ENCODE measurements around the gene BDH1. TPM values are rescaled to one million over a fixed set of nuclear protein-coding genes. Genes with fewer than 3 reads are reported as not detected.

The BDH1 gene
- total and polyA plus RNA-seq, 2 of the 8 experiments (the other 6 are each of a cell fraction or from before 2014, with no cell fraction given) = 27.2 to 28.1 TPM

- POLR2A ChIA-PET (ENCODE audit: partially characterized antibody) = interaction anchor here (1.0 to 1.3 kb wide), 2 partner anchors 15 to 18 kb away, joined by 3 to 5 read pairs; partner anchors contain the start of gene BDH1
- peaks cover 18 to 38% (median 34%) of the 10 kb centered on the region in 4 experiments for H3K4me1 ChIP-seq (replicated peaks in 1 of 4; ENCODE audit: control insufficient read depth in 3 of 4, insufficient read depth in 4 of 4, low read length in 3 of 4)
- H3K14ac ChIP-seq (ENCODE audit: insufficient read length) = no peak overlapping the region
- H2BK120ac ChIP-seq (replicated peaks; ENCODE audit: low read depth, low read length) = peak overlapping the region; percentile 25
- no peak overlapping the region for H4K5ac ChIP-seq (ENCODE audit: insufficient read length, low read depth, low read length)
- H3K23ac ChIP-seq (ENCODE audit: insufficient read length) = no peak overlapping the region
- no peak for DNase-seq (ENCODE audit: low read depth in 1 of 2, low spot score in 2 of 2)
- H3K18ac ChIP-seq (ENCODE audit: extremely low read depth, low read length) = peak overlapping the region; percentile 10; the same call in 1 of the 2 replicates
- 0 out of 7 replicates have a peak, but pooled peaks cover 0 to 5% (median 0%) of the 10 kb centered on the region in 4 experiments for H3K27me3 ChIP-seq (replicated peaks in 1 of 4; ENCODE audit: control insufficient read depth in 3 of 4, extremely low read depth in 1 of 4, insufficient read depth in 3 of 4, low read length in 3 of 4)
- H4K8ac ChIP-seq (ENCODE audit: extremely low read depth, insufficient read depth, low read length) = no peak overlapping the region
- peak overlapping the region; percentile 67 for H4K91ac ChIP-seq (replicated peaks; ENCODE audit: insufficient read length, low read length)
- no peak overlapping the region for H2AFZ ChIP-seq (ENCODE audit: low read length)
- no peaks in the 10 kb centered on the region for H3K79me2 ChIP-seq (ENCODE audit: control insufficient read depth in 1 of 2, insufficient read depth in 2 of 2, low read length in 2 of 2)
- no peaks in the 10 kb centered on the region for H3K36me3 ChIP-seq (ENCODE audit: control insufficient read depth in 2 of 4, insufficient read depth in 4 of 4, low read length in 3 of 4)
- H3K23me2 ChIP-seq (ENCODE audit: low read depth, low read length) = peaks cover under 1% of the 10 kb centered on the region; the same call in 1 of the 2 replicates
- H4K20me1 ChIP-seq (replicated peaks in 1 of 2; ENCODE audit: control insufficient read depth in 1 of 2, insufficient read depth in 2 of 2, low read length in 2 of 2) = no peaks in the 10 kb centered on the region
- no peaks in the 10 kb centered on the region for H3K79me1 ChIP-seq (ENCODE audit: low read depth, low read length)
- H2BK5ac ChIP-seq (ENCODE audit: low read depth, low read length) = peak overlapping the region; percentile 57; the same call in 1 of the 2 replicates
- peaks cover 15 to 17% of the 10 kb centered on the region in 2 experiments for H3K9me3 ChIP-seq (ENCODE audit: insufficient read depth in 2 of 2, low read depth in 1 of 2, low read length in 1 of 2)
- H2BK15ac ChIP-seq (ENCODE audit: low read length) = no peak overlapping the region
- H2AK5ac ChIP-seq (ENCODE audit: low read depth, low read length) = no peak overlapping the region
- peak overlapping the region; percentile 91; the same call in 1 of the 2 replicates for H2BK20ac ChIP-seq (ENCODE audit: low read length)
- H3K56ac ChIP-seq (replicated peaks; ENCODE audit: insufficient read length, low read depth, low read length) = no peak overlapping the region
- FAIRE-seq = no peak
- no peak overlapping the region for H3K9ac ChIP-seq (replicated peaks in 1 of 4; ENCODE audit: extremely low read depth in 1 of 4, low read depth in 3 of 4, low read length in 3 of 4)
- WGBS, 2 experiments (ENCODE audit: extremely low coverage in 1 of 2, insufficient coverage in 1 of 2, insufficient read length in 1 of 2, insufficient replicate concordance in 2 of 2, low coverage in 1 of 2, low lambda C conversion rate in 2 of 2, missing lambda C conversion rate in 1 of 2) = 86% methylated on average over 6 of the region's 6 CpGs; no CpG with 5 or more reads in 1 of the 2 experiments
- H3K4ac ChIP-seq (replicated peaks; ENCODE audit: insufficient read length, low read depth, low read length) = peak overlapping the region; percentile 39
- peak overlapping the region; percentile 19 to 74; a peak in 2 of 4 replicates for H3K4me2 ChIP-seq (ENCODE audit: insufficient read depth in 1 of 2, low read depth in 2 of 2, low read length in 2 of 2)
- CTCF ChIA-PET (ENCODE audit: partially characterized antibody) = interaction anchor here (0.8 to 1.5 kb wide), 6 partner anchors 11 to 38 kb away, joined by 3 to 5 read pairs (median 3); no protein-coding TSS in a partner anchor
- no peak overlapping the region for H3K4me3 ChIP-seq (ENCODE audit: extremely low read depth in 1 of 4, insufficient read depth in 2 of 4, low read depth in 3 of 4, low read length in 4 of 4)
- H3K27ac ChIP-seq (ENCODE audit: low read depth, low read length) = no peak overlapping the region
- H2BK12ac ChIP-seq (ENCODE audit: low read depth, low read length) = peak overlapping the region; percentile 82; the same call in 1 of the 2 replicates
- no peak for TF ChIP-seq SAP30 (IDR thresholded peaks at IDR 0.05; ENCODE audit: insufficient read depth, insufficient replicate concordance, low read length)
- TF ChIP-seq RBBP5 (IDR thresholded peaks at IDR 0.05; ENCODE audit: borderline replicate concordance, low read depth, low read length) = no peak
- TF ChIP-seq CTBP2 (IDR thresholded peaks at IDR 0.05; ENCODE audit: borderline replicate concordance, insufficient read depth, insufficient read length, low read length) = no peak
- TF ChIP-seq KDM1A (IDR thresholded peaks at IDR 0.05; ENCODE audit: borderline replicate concordance, low read length) = no peak
- TF ChIP-seq POLR2AphosphoS5 (IDR thresholded peaks at IDR 0.05; ENCODE audit: low read depth, low read length) = no peak
- TF ChIP-seq SIN3A (conservative IDR thresholded peaks at IDR 0.05 in 1 of 2, IDR thresholded peaks at IDR 0.05 in 1 of 2; ENCODE audit: low read depth in 1 of 2, low read length in 2 of 2) = no peak
- TF ChIP-seq EGR1 (IDR thresholded peaks at IDR 0.05; ENCODE audit: borderline replicate concordance, low read depth, low read length) = no peak
- TF ChIP-seq SIRT6 (IDR thresholded peaks at IDR 0.05; ENCODE audit: low read length) = no peak
- TF ChIP-seq RNF2 (IDR thresholded peaks at IDR 0.05; ENCODE audit: borderline replicate concordance, low read depth, low read length, missing control alignments, poor library complexity, severe bottlenecking) = no peak
- no peak for TF ChIP-seq BACH1 (IDR thresholded peaks at IDR 0.05; ENCODE audit: low read length)
- TF ChIP-seq TAF1 (IDR thresholded peaks at IDR 0.05; ENCODE audit: low read depth, low read length) = no peak
Measured at GRCh38 chr3:197573048-197573767, 17.4 kb upstream of the BDH1 start.
